Muscle layer of duodenum (tissue), 2 donors: Measurements from ENCODE around the gene RNASE4.
A peak's percentile ranks its signal among the peaks of the same experiment; 100 is the strongest.
"Not testable (repeated sequence)": the region's sequence is repeated elsewhere in the genome, so short reads cannot be mapped to it uniquely, and the experiment has no call there.

ENCODE experiments used
- H3K27ac ChIP-seq: one replicate; pipeline ENCODE4 v1.7.0; 2013; ENCODE audit warnings: mild to moderate bottlenecking, low read length
- H3K27me3 ChIP-seq: one replicate; pipeline ENCODE4 v1.7.0; 2013; ENCODE audit warnings: low read depth, mild to moderate bottlenecking, control low read depth, low read length
- H3K36me3 ChIP-seq, 2 donors: one replicate each; pipeline ENCODE4 v1.7.0; 2013; ENCODE audit warnings: low read length in 2 of 2, control low read depth in 1 of 2, mild to moderate bottlenecking in 1 of 2; ENCODE audit not compliant: insufficient read depth in 2 of 2, control insufficient read depth in 1 of 2
- H3K4me1 ChIP-seq, 2 donors: one replicate each; pipeline ENCODE4 v1.7.0; 2013; ENCODE audit warnings: low read length in 2 of 2, mild to moderate bottlenecking in 2 of 2, control low read depth in 1 of 2, moderate library complexity in 1 of 2; ENCODE audit not compliant: insufficient read depth in 2 of 2, control insufficient read depth in 1 of 2
- H3K4me3 ChIP-seq, 2 donors: one replicate each; pipeline ENCODE4 v1.7.0; 2013; ENCODE audit warnings: low read length in 2 of 2, low read depth in 1 of 2, mild to moderate bottlenecking in 1 of 2
- H3K9me3 ChIP-seq, 2 donors: one replicate each; pipeline ENCODE4 v1.7.0; 2013; ENCODE audit warnings: low read length in 2 of 2, control low read depth in 1 of 2, mild to moderate bottlenecking in 1 of 2; ENCODE audit not compliant: control insufficient read depth in 1 of 2
- donor health status: healthy.

The RNASE4 gene

GRCh38 chr14:20683891-20684661, at the start of gene RNASE4:
Gene RNASE4, plus strand, starts transcription at chr14:20684560. Its CDS starts 14,812 bp downstream, at chr14:20699372.
- H3K4me3 ChIP-seq: peak within 1 kb of the TSS; percentile 93
- peaks cover 0 to 4% of the 10 kb centered on the region in 2 donors for H3K36me3 ChIP-seq
- no peaks in the 10 kb centered on the region for H3K27me3 ChIP-seq
- peaks cover 24 to 33% of the 10 kb centered on the region in 2 donors for H3K4me1 ChIP-seq
- H3K27ac ChIP-seq: peak within 1 kb of the TSS; percentile 100
- H3K9me3 ChIP-seq: no peaks in the 10 kb centered on the region

- H3K27me3 ChIP-seq: no peaks in the 10 kb centered on the region
- no peaks in the 10 kb centered on the region for H3K9me3 ChIP-seq
- H3K4me1 ChIP-seq: no peaks in the 10 kb centered on the region
- no peaks in the 10 kb centered on the region for H3K36me3 ChIP-seq
- H3K4me3 ChIP-seq: no peak within 1 kb of the TSS
- no peak within 1 kb of the TSS for H3K27ac ChIP-seq
Measured at GRCh38 chr14:20641591-20641990, 42.8 kb upstream of the RNASE4 start, which contains the start of gene OR6S1. Gene OR6S1, minus strand, starts transcription at chr14:20641691. Its CDS starts 0 bp downstream, at chr14:20641691.

- Histone ChIP-seq H3K27ac (no peak overlapping the region), H3K36me3 (no peaks in the 10 kb centered on the region), H3K27me3 (no peaks in the 10 kb centered on the region), H3K4me1 (no peaks in the 10 kb centered on the region), H3K9me3 (no peaks in the 10 kb centered on the region), H3K4me3 (no peak overlapping the region)
Measured at GRCh38 chr14:20642182-20642581, 42.2 kb upstream of the RNASE4 start.

- not testable (repeated sequence) for H3K4me1 ChIP-seq, H3K36me3 ChIP-seq, H3K9me3 ChIP-seq, H3K27me3 ChIP-seq, H3K27ac ChIP-seq, H3K4me3 ChIP-seq
Measured at GRCh38 chr14:20642755-20643154, 41.6 kb upstream of the RNASE4 start.

- no peaks in the 10 kb centered on the region for H3K36me3 ChIP-seq
- H3K4me1 ChIP-seq: no peaks in the 10 kb centered on the region
- H3K9me3 ChIP-seq: no peaks in the 10 kb centered on the region
- no peaks in the 10 kb centered on the region for H3K27me3 ChIP-seq
- no peak overlapping the region for H3K27ac ChIP-seq
- no peak overlapping the region for H3K4me3 ChIP-seq
Measured at GRCh38 chr14:20644520-20644919, 39.8 kb upstream of the RNASE4 start.

DNA sequence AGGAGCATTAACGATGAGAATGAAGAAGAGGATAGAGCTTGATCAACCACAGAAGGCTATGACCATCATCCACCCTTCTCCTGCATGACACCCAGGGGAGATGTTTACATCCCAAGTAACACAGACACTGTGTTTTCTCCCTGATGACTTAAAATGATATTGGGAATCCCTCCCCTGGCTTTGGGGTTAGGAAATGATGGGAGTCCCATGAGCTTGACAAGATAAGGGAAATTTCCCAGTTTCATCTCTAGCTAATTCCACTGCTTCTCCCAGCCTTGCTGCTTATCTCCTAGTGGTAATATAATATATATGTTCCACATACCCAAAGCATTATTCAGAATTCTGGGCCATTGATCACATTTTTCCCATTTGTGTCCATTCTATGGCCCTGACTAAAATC, 38.9 kb upstream of the RNASE4 start:
- H3K4me3 ChIP-seq: no peak overlapping the region
- no peak overlapping the region for H3K27ac ChIP-seq
- no peaks in the 10 kb centered on the region for H3K27me3 ChIP-seq
- H3K4me1 ChIP-seq: no peaks in the 10 kb centered on the region
- no peaks in the 10 kb centered on the region for H3K9me3 ChIP-seq
- H3K36me3 ChIP-seq: no peaks in the 10 kb centered on the region

DNA sequence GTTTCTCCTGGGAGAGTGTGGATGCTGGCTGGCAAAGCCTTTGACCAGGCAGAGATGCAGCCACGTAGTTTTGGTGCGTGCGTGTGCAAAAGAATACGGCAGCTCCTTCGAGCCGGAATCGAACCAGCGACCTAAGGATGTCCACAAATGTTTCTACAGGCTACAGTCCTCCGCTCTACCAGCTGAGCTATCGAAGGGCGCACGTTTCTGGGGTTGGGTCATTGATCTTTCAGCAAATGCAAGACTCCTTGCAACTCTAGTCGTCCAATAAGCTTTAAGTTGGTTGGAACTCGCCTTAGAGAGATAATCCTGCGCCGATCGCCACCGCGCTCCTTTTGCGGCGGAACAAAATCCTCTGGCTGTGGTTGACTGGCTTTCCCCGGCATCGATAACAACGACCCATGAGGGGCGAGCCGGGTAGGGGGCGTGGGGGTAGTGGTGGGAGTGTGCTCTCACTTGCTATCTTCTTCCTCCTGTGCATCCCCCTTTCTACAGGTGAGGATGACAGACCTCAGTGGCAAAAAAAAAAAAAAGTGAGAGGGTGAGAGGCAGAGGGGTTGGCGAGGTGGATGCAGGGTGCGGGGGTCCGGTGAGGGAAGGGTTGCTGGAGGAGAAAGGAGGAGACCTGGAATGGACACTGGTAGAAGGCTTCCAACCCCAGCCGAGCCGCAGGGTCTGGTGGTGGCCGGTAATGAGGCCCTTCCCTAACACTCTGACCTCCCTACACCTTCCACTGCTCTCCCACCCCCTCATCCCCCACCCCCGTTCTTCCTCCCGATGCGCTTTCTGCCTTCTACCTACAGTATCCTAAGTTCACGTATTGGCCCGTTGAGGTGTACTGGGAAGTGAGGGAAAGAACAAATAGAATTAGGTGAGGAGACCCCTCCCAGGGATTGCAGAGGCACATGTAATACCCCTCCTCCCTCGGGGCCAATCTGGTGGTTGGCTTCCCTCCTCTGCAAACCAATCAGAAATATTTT, 31.1 kb upstream of the RNASE4 start:
- H3K27ac ChIP-seq: no peak overlapping the region
- no peak overlapping the region for H3K4me3 ChIP-seq
- no peaks in the 10 kb centered on the region for H3K36me3 ChIP-seq
- peaks cover 47% of the 10 kb centered on the region for H3K27me3 ChIP-seq
- H3K9me3 ChIP-seq: no peaks in the 10 kb centered on the region
- no peaks in the 10 kb centered on the region for H3K4me1 ChIP-seq

- no peaks in the 10 kb centered on the region for H3K9me3 ChIP-seq
- H3K27ac ChIP-seq: no peak overlapping the region
- no peaks in the 10 kb centered on the region for H3K36me3 ChIP-seq
- H3K4me3 ChIP-seq: no peak overlapping the region
- no peaks in the 10 kb centered on the region for H3K4me1 ChIP-seq
- H3K27me3 ChIP-seq: peaks cover 52% of the 10 kb centered on the region
Measured at GRCh38 chr14:20655851-20656250, 28.5 kb upstream of the RNASE4 start.

GRCh38 chr14:20656274-20656673, 28.1 kb upstream of the RNASE4 start:
- peaks cover 52% of the 10 kb centered on the region for H3K27me3 ChIP-seq

GRCh38 chr14:20657216-20658211, 26.8 kb upstream of the RNASE4 start:
- Histone ChIP-seq H3K4me1 (peaks cover 0 to under 1% of the 10 kb centered on the region in 2 donors), H3K27me3 (peaks cover 47% of the 10 kb centered on the region), H3K36me3 (no peaks in the 10 kb centered on the region), H3K27ac (no peak overlapping the region), H3K4me3 (no peak overlapping the region), H3K9me3 (no peaks in the 10 kb centered on the region)

More at GRCh38 chr14:20656274-20656673, 28.1 kb upstream of the RNASE4 start:
- Histone ChIP-seq H3K4me3 (no peak overlapping the region), H3K27ac (no peak overlapping the region), H3K4me1 (no peaks in the 10 kb centered on the region), H3K9me3 (no peaks in the 10 kb centered on the region), H3K36me3 (no peaks in the 10 kb centered on the region)
